Transverse colon (tissue), 4 donors: ENCODE measurements around the gene CYP2E1.

ENCODE experiments used
- CTCF ChIP-seq, 5 experiments: fragments of 200-600 bp in 3 of 5; fragments of 450-650 bp in 2 of 5; sonication (generic) in 3 of 5; IDR thresholded peaks; 1 replicate in 2 of 5; 2 replicates in 3 of 5; pipeline ENCODE4 v1.5.1; 2016 to 2017; ENCODE audit warnings: antibody characterized with exemption in 5 of 5, inconsistent platforms in 3 of 5, mild to moderate bottlenecking in 2 of 5, moderate library complexity in 1 of 5
- EP300 ChIP-seq: sonication (generic); formaldehyde crosslinking; IDR thresholded peaks from one replicate; pipeline ENCODE4 v1.6.1; 2017; ENCODE audit warnings: antibody characterized with exemption, low read depth
- POLR2A ChIP-seq: fragments of 450-650 bp; IDR thresholded peaks from one replicate; pipeline ENCODE4 v1.6.1; 2016; ENCODE audit warnings: antibody characterized with exemption, mild to moderate bottlenecking, moderate library complexity
- POLR2AphosphoS5 ChIP-seq, 3 donors: sonication (generic); formaldehyde crosslinking; IDR thresholded peaks; one replicate each; pipeline ENCODE4 v1.6.1; 2016; ENCODE audit warnings: antibody characterized with exemption in 3 of 3

GRCh38 chr10:133487085-133487484, 40.1 kb upstream of the CYP2E1 start:
- TF ChIP-seq CTCF (IDR thresholded peaks at IDR 0.05) (no peak), POLR2AphosphoS5 (IDR thresholded peaks at IDR 0.05) (no peak), POLR2A (no peak), EP300 (no peak)
